CD4-positive, alpha-beta T cell treated with Interleukin-6 at 100 ng/mL for 8 hours (primary cell): ENCODE results near the gene IL1B.

ENCODE experiments used
- DNase-seq: peaks from one replicate; pipeline ENCODE4 v3.0.0-alpha.2; 2020; ENCODE audit warnings: mixed read lengths, low spot score

IL1B gene

GRCh38 chr2:112803691-112804521 lies 32.7 kb downstream of the IL1B start:
- DNase-seq: no peak

DNA sequence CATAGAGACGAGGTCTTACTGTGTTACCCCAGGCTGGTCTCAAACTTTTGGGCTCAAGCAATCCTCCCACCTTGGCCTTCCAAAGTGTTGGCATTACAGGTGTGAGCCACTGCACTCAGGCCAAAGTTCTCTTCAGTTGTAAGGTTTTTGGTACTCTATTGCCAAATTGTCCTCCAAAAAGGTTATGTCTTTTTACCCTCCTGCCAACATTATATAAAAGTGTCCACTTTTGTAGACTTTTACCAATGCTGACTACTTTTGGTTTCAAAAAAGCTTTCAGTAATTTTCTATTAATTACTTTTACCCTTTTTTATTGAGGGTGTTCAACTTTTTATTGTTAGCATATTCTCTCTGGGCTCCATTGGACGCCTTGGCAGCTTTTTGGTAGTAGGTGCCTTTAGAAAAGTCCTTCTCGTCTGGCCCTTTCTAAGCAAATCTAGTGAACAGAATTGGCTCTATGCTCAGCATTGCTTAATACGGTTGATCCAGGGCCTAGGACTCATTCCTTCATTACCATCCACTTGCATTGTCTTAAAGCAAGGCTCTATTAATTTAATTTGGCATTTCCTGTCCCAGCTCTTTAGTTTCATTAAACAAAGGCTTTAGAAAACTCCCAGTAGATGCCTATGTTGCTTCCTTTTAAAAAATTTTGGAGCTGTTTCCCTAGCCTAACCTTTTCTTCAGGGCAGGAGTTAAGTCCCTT lies 35.5 kb downstream of the IL1B start:
- no peak for DNase-seq

- no peak for DNase-seq
Measured at GRCh38 chr2:112798979-112799975, 37.3 kb downstream of the IL1B start.

DNA sequence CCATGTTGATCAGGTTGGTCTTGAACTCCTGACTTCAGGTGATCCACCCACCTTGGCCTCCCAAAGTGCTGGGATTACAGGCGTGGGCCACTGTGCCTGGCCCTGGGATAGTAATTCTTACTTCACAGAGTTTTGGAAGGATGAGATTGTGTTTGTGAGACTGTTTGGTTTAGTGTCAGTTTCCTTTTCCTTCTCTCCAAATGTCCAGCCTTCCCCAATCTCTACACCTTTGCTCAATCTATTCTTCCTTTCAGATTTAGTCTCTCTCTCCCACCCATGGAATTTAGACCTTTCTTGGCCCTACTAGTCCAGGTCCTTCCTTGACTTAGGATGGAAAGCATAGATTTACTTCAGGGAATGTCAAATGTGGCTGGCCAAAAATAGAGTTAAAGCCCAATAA lies 40.1 kb downstream of the IL1B start:
- DNase-seq: no peak

- no peak for DNase-seq
Measured at GRCh38 chr2:112795774-112796173, 40.8 kb downstream of the IL1B start.

DNA sequence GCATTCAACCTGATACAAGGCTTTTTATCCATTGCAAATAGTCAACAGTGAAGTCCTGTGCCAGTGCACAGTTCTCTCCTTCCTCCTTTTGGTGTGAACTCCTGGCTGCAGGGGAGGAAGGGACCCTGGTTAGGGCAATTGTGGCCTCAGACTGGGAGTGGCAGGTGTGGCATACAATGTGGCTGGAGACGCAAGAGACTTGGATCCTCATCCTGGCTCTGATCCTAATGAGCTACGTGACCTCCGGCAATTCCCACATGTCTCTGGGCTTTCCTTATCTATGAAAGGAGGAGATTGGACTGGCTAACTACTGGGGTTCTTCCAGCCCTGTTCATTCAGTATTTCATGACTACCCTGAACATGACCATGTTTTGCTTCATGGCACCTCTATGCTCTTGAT lies 41.7 kb downstream of the IL1B start:
- DNase-seq: no peak

- DNase-seq: peak; percentile 6
Measured at GRCh38 chr2:112794131-112794733, 42.3 kb downstream of the IL1B start.

DNA sequence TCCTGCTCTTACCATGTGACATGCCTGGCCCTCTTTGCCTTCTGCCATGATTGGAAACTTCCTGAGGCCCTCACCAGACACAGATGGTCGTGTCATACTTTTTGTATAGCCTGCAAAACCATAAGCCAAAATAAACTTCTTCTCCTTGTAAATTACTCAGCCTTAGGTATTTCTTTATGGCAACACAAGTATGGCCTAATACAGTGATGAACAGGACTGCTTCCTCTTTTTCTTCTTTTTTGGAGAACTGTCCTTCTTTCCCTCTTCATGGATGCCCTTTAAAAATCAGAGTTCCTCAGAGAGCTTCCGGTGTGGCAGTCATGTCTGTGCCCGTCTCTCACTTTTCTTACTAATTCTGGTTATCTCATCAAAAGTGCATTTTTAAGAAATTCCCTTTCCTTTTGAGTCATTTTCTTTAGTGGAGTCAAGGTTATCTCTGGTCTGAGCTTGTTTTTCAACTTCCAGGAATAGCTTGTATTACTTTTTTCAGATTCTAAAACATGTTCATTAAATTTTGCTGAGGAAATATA lies 43.1 kb downstream of the IL1B start:
- no peak for DNase-seq

DNA sequence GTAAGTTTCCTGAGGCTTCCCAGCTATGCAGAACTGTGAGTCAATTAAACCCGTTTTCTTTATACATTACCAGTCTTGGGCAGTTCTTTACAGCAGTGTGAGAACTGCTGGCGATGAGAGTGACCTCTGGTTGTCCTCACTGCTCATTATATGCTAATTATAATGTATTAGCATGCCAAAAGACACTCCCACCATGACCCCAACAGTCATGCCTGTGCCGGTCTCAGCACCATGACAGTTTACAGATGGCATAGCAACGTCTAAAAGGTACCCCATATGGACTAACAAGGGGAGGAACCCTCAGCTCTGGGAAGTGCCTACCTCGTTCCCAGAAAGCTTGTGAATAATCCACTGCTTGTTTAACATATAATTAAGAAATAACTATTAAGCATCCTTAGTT lies 44.2 kb downstream of the IL1B start:
- no peak for DNase-seq

GRCh38 chr2:112791693-112792230 lies 44.8 kb downstream of the IL1B start:
- DNase-seq: no peak

- no peak for DNase-seq
Measured at GRCh38 chr2:112791019-112791418, 45.6 kb downstream of the IL1B start.

- no peak for DNase-seq
Measured at GRCh38 chr2:112790305-112790704, 46.3 kb downstream of the IL1B start.

- DNase-seq: no peak
Measured at GRCh38 chr2:112789186-112789585, 47.4 kb downstream of the IL1B start.

- no peak for DNase-seq
Measured at GRCh38 chr2:112788653-112789052, 47.9 kb downstream of the IL1B start.

DNA sequence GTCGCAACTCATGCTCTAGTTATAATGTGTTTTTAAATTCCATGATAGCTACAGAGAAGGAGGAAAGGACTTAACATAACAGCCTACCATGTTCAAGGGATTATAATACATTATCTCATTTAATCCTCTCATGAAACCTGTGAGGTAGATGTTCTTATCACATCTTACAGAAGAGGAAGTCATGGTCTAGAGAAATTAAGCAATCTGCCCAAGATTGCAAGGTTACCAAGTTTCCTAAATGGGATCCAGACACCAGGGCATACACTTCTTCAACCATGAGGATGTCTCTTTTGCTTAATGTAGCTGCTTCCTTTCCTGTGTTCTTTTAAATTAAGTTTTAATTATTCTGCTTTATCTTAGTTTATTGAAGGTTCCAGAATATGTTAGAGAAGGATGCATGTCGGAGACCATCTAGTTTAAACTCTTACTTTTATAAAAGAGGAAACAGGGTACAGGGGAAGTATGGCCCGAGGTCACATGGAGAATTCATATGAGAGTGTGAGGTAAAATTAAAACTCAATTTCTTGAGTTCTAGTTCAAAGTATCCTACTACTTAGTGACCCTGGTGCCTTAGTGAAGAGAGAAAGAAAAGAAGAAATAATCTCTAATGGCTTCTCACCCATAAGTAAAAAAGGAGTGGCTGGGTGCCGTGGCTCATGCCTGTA lies 48.7 kb downstream of the IL1B start:
- no peak for DNase-seq

DNA sequence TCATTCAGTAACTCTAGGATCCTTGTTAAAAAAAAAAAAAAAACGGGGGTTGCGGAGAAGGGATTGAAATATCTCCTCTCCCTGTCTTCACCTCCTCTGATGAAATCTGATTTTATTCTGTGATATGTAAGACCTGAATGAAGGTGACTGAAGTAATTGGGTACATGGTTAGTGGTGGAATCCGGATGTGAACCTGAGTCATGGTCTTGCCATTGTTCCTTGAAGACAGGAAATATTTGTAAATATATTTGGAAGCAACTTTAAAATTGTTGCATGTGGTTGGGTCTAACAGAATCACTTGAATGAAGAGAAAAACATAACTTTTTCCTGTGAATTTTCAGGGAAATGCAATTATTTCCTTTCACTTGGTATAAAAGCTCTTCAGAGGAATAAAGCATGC lies 49.3 kb downstream of the IL1B start:
- no peak for DNase-seq

- DNase-seq: no peak
Measured at GRCh38 chr2:112784199-112785189, 52.1 kb downstream of the IL1B start, which contains the start of gene IL1A. Gene IL1A (minus strand): TSS chr2:112784493. CDS start chr2:112783770, 723 bp downstream.

GRCh38 chr2:112783187-112783714 lies 53.3 kb downstream of the IL1B start:
- DNase-seq: no peak

GRCh38 chr2:112782234-112782799 lies 54.3 kb downstream of the IL1B start:
- DNase-seq: no peak
